GM20000 (cell line): Measurements from ENCODE around the gene CCDC187.

Experiments
- DNase-seq: peaks from one replicate; pipeline ENCODE4 v3.0.0; 2012; ENCODE audit warnings: low spot score
- CTCF ChIP-seq: IDR thresholded peaks from 2 replicates; pipeline ENCODE4 v1.5.1; 2012; ENCODE audit warnings: mild to moderate bottlenecking, control low read depth; ENCODE audit errors: extremely low read depth, missing control alignments

Gene CCDC187

GRCh38 chr9:136259836-136260235 is 44.1 kb downstream of the CCDC187 start:
- TF ChIP-seq CTCF: no peak
- DNase-seq: no peak

- no peak for TF ChIP-seq CTCF
- no peak for DNase-seq
These were observed 44.4 kb downstream of the CCDC187 start for GRCh38 chr9:136259517-136259813.

- no peak for DNase-seq
- TF ChIP-seq CTCF: no peak
These were observed 44.9 kb downstream of the CCDC187 start for GRCh38 chr9:136258786-136259516.

- no peak for TF ChIP-seq CTCF
- no peak for DNase-seq
These were observed 45.6 kb downstream of the CCDC187 start for GRCh38 chr9:136258299-136258625.

- no peak for TF ChIP-seq CTCF
- DNase-seq: no peak
These were observed 46.3 kb downstream of the CCDC187 start for GRCh38 chr9:136257381-136258298.

GRCh38 chr9:136255896-136256890 is 47.7 kb downstream of the CCDC187 start:
- DNase-seq: no peak
- no peak for TF ChIP-seq CTCF

- DNase-seq: no peak
- TF ChIP-seq CTCF: no peak
These were observed 48.7 kb downstream of the CCDC187 start for GRCh38 chr9:136255166-136255538.
